Common myeloid progenitor, CD34-positive (primary cell): ENCODE data around the gene SCGB3A1.

Experiments used
- CTCF ChIA-PET: fragments of 350-600 bp; sonication (Branson Sonifier 250); formaldehyde crosslinking; loops from one replicate; lab custom pipeline; 2021; ENCODE audit warnings: antibody characterized with exemption; lab: Charles Lee
- POLR2A ChIA-PET: fragments of 350-600 bp; sonication (Branson Sonifier 250); formaldehyde crosslinking; loops from one replicate; lab custom pipeline; 2021; ENCODE audit warnings: antibody characterized with exemption; lab: Charles Lee
- DNase-seq, 3 donors: peaks; one replicate each; pipeline versions ENCODE4 v3.0.0 to v3.0.0-alpha.2; 2013
- H3K27ac ChIP-seq, 2 experiments: 1 replicate in 1 of 2; 2 replicates in 1 of 2; pipeline ENCODE4 v1.7.0; 2013; ENCODE audit warnings: inconsistent platforms in 2 of 2, low read length in 2 of 2, mild to moderate bottlenecking in 2 of 2, low read depth in 1 of 2, moderate library complexity in 1 of 2; ENCODE audit not compliant: severe bottlenecking in 2 of 2, insufficient read depth in 1 of 2, poor library complexity in 1 of 2
- H3K27me3 ChIP-seq, 5 experiments: replicated peaks in 2 of 5; 1 replicate in 3 of 5; 2 replicates in 2 of 5; pipeline versions ENCODE4 v1.6.1 to v1.7.0; 2013; ENCODE audit warnings: low read length in 4 of 5, mild to moderate bottlenecking in 2 of 5, moderate library complexity in 2 of 5, inconsistent platforms in 1 of 5; ENCODE audit not compliant: insufficient read depth in 5 of 5, control insufficient read depth in 4 of 5
- H3K36me3 ChIP-seq, 4 experiments: 1 replicate in 2 of 4; 2 replicates in 2 of 4; pipeline versions ENCODE4 v1.6.1 to v1.7.0; 2013; ENCODE audit warnings: low read length in 3 of 4, control low read depth in 1 of 4, mild to moderate bottlenecking in 1 of 4; ENCODE audit not compliant: control insufficient read depth in 4 of 4, insufficient read depth in 4 of 4
- H3K4me1 ChIP-seq, 4 experiments: 1 replicate in 3 of 4; 2 replicates in 1 of 4; pipeline versions ENCODE4 v1.6.1 to v1.7.1; 2013; ENCODE audit warnings: low read length in 3 of 4, mild to moderate bottlenecking in 3 of 4, control low read depth in 1 of 4, inconsistent platforms in 1 of 4, moderate library complexity in 1 of 4; ENCODE audit not compliant: control insufficient read depth in 4 of 4, insufficient read depth in 4 of 4; ENCODE audit errors: control extremely low read depth in 1 of 4
- H3K4me3 ChIP-seq, 7 experiments: 1 replicate in 4 of 7; 2 replicates in 3 of 7; pipeline versions ENCODE4 v1.5.1 to v1.7.0; 2013; ENCODE audit warnings: mild to moderate bottlenecking in 7 of 7, low read length in 6 of 7, moderate library complexity in 6 of 7, inconsistent platforms in 2 of 7, low read depth in 2 of 7, control low read depth in 1 of 7; ENCODE audit not compliant: insufficient read depth in 4 of 7, control insufficient read depth in 1 of 7; ENCODE audit errors: extremely low read depth in 1 of 7
- H3K9me3 ChIP-seq, 5 experiments: 1 replicate in 4 of 5; 2 replicates in 1 of 5; pipeline versions ENCODE4 v1.6.1 to v1.7.1; 2013; ENCODE audit warnings: low read length in 4 of 5, mild to moderate bottlenecking in 2 of 5, inconsistent platforms in 1 of 5, low read depth in 1 of 5, moderate library complexity in 1 of 5; ENCODE audit not compliant: control insufficient read depth in 4 of 5, insufficient read depth in 2 of 5; ENCODE audit errors: control extremely low read depth in 1 of 5
- WGBS: methylation state at CpG from one replicate; pipeline ENCODE4 v1.1.5; 2013; ENCODE audit not compliant: insufficient coverage; 5-methylcytosine and 5-hydroxymethylcytosine counted together

Gene SCGB3A1

GRCh38 chr5:180624587-180624986 is 33.3 kb upstream of the SCGB3A1 start:
- Histone ChIP-seq H3K27ac (no peak overlapping the region), H3K36me3 (no peaks in the 10 kb centered on the region), H3K4me1 (peaks cover 0 to 8% (median 3%) of the 10 kb centered on the region in 4 experiments), H3K9me3 (no peaks in the 10 kb centered on the region), H3K4me3 (no peak overlapping the region), H3K27me3 (peaks cover 0 to 2% (median 0%) of the 10 kb centered on the region in 5 experiments)
- POLR2A ChIA-PET = no interaction called here
- CTCF ChIA-PET = no interaction called here
- WGBS = 93% methylated on average over 4 of the region's 5 CpGs
- no peak for DNase-seq

- peaks cover 0 to 2% (median 0%) of the 10 kb centered on the region in 5 experiments for H3K27me3 ChIP-seq
- H3K27ac ChIP-seq = no peak overlapping the region
- H3K9me3 ChIP-seq = no peaks in the 10 kb centered on the region
- 97% methylated on average over 11 of the region's 15 CpGs for WGBS
- H3K4me3 ChIP-seq = no peak overlapping the region
- ChIA-PET CTCF (no interaction called here), POLR2A (no interaction called here)
- H3K4me1 ChIP-seq = peaks cover 0 to 11% (median 5%) of the 10 kb centered on the region in 4 experiments
- no peaks in the 10 kb centered on the region for H3K36me3 ChIP-seq
- no peak for DNase-seq
These were observed 32.5 kb upstream of the SCGB3A1 start for GRCh38 chr5:180623844-180624243.

GRCh38 chr5:180623411-180623834 is 32.1 kb upstream of the SCGB3A1 start:
- Histone ChIP-seq H3K4me1 (peaks cover 0 to 11% (median 5%) of the 10 kb centered on the region in 4 experiments), H3K27ac (no peak overlapping the region), H3K9me3 (no peaks in the 10 kb centered on the region), H3K4me3 (no peak overlapping the region), H3K36me3 (no peaks in the 10 kb centered on the region), H3K27me3 (peaks cover 0 to 4% (median 2%) of the 10 kb centered on the region in 5 experiments)
- DNase-seq = no peak
- ChIA-PET CTCF (no interaction called here), POLR2A (no interaction called here)
- 87% methylated on average over 10 of the region's 10 CpGs for WGBS

GRCh38 chr5:180622910-180623309 is 31.6 kb upstream of the SCGB3A1 start:
- Histone ChIP-seq H3K9me3 (no peaks in the 10 kb centered on the region), H3K27ac (no peak overlapping the region), H3K4me3 (no peak overlapping the region), H3K36me3 (no peaks in the 10 kb centered on the region), H3K4me1 (peaks cover 0 to 11% (median 5%) of the 10 kb centered on the region in 4 experiments), H3K27me3 (peaks cover 0 to 5% (median 2%) of the 10 kb centered on the region in 5 experiments)
- no peak for DNase-seq
- ChIA-PET POLR2A (no interaction called here), CTCF (no interaction called here)
- 94% methylated on average over 6 of the region's 6 CpGs for WGBS

GRCh38 chr5:180621311-180621710 is 30.0 kb upstream of the SCGB3A1 start:
- CTCF ChIA-PET = interaction anchor here (1.0 kb wide), 1 partner anchor 15 kb away, joined by 3 read pairs; no protein-coding TSS in a partner anchor
- Histone ChIP-seq H3K27ac (no peak overlapping the region), H3K4me1 (peaks cover 0 to 11% (median 5%) of the 10 kb centered on the region in 4 experiments), H3K36me3 (no peaks in the 10 kb centered on the region), H3K9me3 (no peaks in the 10 kb centered on the region), H3K27me3 (peaks cover 0 to 9% (median 2%) of the 10 kb centered on the region in 5 experiments), H3K4me3 (no peak overlapping the region)
- no peak for DNase-seq
- 98% methylated on average over 32 of the region's 32 CpGs for WGBS
- POLR2A ChIA-PET = no interaction called here

- CTCF ChIA-PET = no interaction called here
- peaks cover 0 to 9% (median 2%) of the 10 kb centered on the region in 5 experiments for H3K27me3 ChIP-seq
- H3K4me3 ChIP-seq = no peak overlapping the region
- H3K9me3 ChIP-seq = no peaks in the 10 kb centered on the region
- DNase-seq = no peak
- POLR2A ChIA-PET = no interaction called here
- no peaks in the 10 kb centered on the region for H3K36me3 ChIP-seq
- no peak overlapping the region for H3K27ac ChIP-seq
- peaks cover 0 to 11% (median 5%) of the 10 kb centered on the region in 4 experiments for H3K4me1 ChIP-seq
- 97% methylated on average over 14 of the region's 14 CpGs for WGBS
These were observed 28.7 kb upstream of the SCGB3A1 start for GRCh38 chr5:180620014-180620413.

- Histone ChIP-seq H3K9me3 (no peaks in the 10 kb centered on the region), H3K27ac (no peak overlapping the region), H3K4me3 (no peak overlapping the region), H3K36me3 (no peaks in the 10 kb centered on the region), H3K27me3 (peaks cover 0 to 9% (median 2%) of the 10 kb centered on the region in 5 experiments), H3K4me1 (peaks cover 0 to 11% (median 5%) of the 10 kb centered on the region in 4 experiments)
- CTCF ChIA-PET = interaction anchor here (1.1 kb wide), 2 partner anchors 14 kb away, joined by 3 to 5 read pairs; no protein-coding TSS in a partner anchor
- POLR2A ChIA-PET = no interaction called here
- DNase-seq = no peak
- 94% methylated on average over 22 of the region's 22 CpGs for WGBS
These were observed 28.2 kb upstream of the SCGB3A1 start for GRCh38 chr5:180619563-180619915.
